Measurements from ENCODE around the gene UCK1. TPM values are rescaled to one million over a fixed set of nuclear protein-coding genes. Genes with fewer than 3 reads are reported as not detected.

Gene UCK1
- total RNA-seq, 1 donor from 2014 or later, result 30.7 TPM

DNA sequence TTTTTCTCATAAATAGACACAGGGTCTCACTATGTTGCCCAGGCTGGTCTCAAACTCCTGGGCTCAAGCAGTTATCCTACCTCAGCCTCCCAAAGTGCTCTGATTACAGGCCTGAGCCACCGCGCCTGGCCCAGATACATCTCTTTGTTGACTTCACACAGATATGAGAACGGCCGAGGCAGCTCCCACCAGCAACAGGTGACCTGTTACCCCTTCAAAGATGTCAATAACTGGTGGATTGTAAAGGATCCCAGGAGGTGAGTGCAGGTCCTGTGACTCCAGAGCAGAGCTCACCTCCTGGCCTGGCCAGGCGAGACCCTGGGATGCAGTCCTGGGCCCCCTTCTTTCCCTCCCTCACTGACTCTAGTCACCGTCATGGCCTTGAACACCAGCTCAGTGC lies 19.2 kb downstream of the UCK1 start:
- Histone ChIP-seq H4K20me1 (ENCODE audit: low read depth) (no peaks in the 10 kb centered on the region), H3K79me2 (ENCODE audit: low read depth) (no peaks in the 10 kb centered on the region), H2AFZ (replicated peaks) (no peak overlapping the region), H3K4me3 (no peak overlapping the region), H3K4me2 (no peak overlapping the region), H3K27me3 (no peaks in the 10 kb centered on the region), H3K9ac (no peak overlapping the region), H3K36me3 (no peaks in the 10 kb centered on the region), H3K9me3 (ENCODE audit: low read depth) (no peaks in the 10 kb centered on the region), H3K4me1 (no peaks in the 10 kb centered on the region), H3K27ac (no peak overlapping the region), H3F3A (ENCODE audit: low read depth) (no peaks in the 10 kb centered on the region)
- H3K27me3 Mint-ChIP-seq (ENCODE audit: insufficient read depth, low read depth), result peaks cover 6% of the 10 kb centered on the region
- no peaks in the 10 kb centered on the region for H3K9me3 Mint-ChIP-seq
- H3K27ac Mint-ChIP-seq, result no peak overlapping the region
- DNase-seq (ENCODE audit: low spot score), result no peak
- TF ChIP-seq EZH2phosphoT487 (IDR thresholded peaks at IDR 0.05) (no peak), EZH2 (IDR thresholded peaks at IDR 0.05) (no peak), CTCF (IDR thresholded peaks at IDR 0.05) (no peak)
- no peak overlapping the region for H3K4me3 Mint-ChIP-seq
- peaks cover 27% of the 10 kb centered on the region for H3K36me3 Mint-ChIP-seq
- H3K4me1 Mint-ChIP-seq, result no peaks in the 10 kb centered on the region

DNA sequence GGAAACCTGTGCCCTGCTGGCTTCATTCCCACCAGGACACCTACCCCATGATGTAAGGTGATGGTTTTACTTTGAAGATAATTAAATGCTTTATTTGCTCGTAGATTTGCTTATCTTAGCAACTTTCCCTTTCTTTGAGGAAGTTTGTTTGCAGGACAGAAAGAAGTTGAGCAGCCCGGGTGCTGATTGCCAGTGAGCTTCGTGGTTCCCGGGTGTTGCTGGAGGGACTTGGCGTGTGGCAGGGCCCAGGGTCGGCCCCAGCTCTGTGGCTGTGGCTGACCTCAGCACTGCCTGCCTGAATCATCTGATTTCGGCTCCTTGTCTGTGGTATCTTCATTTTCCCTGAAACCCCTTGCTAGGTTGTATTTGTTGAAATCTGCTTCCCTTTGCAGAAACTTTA lies 19.6 kb downstream of the UCK1 start:
- no peak for TF ChIP-seq EZH2 (IDR thresholded peaks at IDR 0.05)
- no peak for TF ChIP-seq CTCF (IDR thresholded peaks at IDR 0.05)
- TF ChIP-seq EZH2phosphoT487 (IDR thresholded peaks at IDR 0.05), result no peak
- peaks cover 29% of the 10 kb centered on the region for H3K36me3 Mint-ChIP-seq
- H3K79me2 ChIP-seq (ENCODE audit: low read depth), result peaks cover 2% of the 10 kb centered on the region
- no peaks in the 10 kb centered on the region for H3K27me3 ChIP-seq
- H3K4me3 Mint-ChIP-seq, result no peak overlapping the region
- H3K27ac Mint-ChIP-seq, result no peak overlapping the region
- peaks cover under 1% of the 10 kb centered on the region for H3K36me3 ChIP-seq
- H3K9me3 ChIP-seq (ENCODE audit: low read depth), result no peaks in the 10 kb centered on the region
- no peak overlapping the region for H3K4me3 ChIP-seq
- no peaks in the 10 kb centered on the region for H3K4me1 Mint-ChIP-seq
- no peaks in the 10 kb centered on the region for H3K4me1 ChIP-seq
- no peak overlapping the region for H3K4me2 ChIP-seq
- no peak overlapping the region for H3K9ac ChIP-seq
- H4K20me1 ChIP-seq (ENCODE audit: low read depth), result no peaks in the 10 kb centered on the region
- no peaks in the 10 kb centered on the region for H3F3A ChIP-seq (ENCODE audit: low read depth)
- H3K27ac ChIP-seq, result no peak overlapping the region
- no peaks in the 10 kb centered on the region for H3K9me3 Mint-ChIP-seq
- no peak overlapping the region for H2AFZ ChIP-seq (replicated peaks)
- no peak for DNase-seq (ENCODE audit: low spot score)
- peaks cover 9% of the 10 kb centered on the region for H3K27me3 Mint-ChIP-seq (ENCODE audit: insufficient read depth, low read depth)

DNA sequence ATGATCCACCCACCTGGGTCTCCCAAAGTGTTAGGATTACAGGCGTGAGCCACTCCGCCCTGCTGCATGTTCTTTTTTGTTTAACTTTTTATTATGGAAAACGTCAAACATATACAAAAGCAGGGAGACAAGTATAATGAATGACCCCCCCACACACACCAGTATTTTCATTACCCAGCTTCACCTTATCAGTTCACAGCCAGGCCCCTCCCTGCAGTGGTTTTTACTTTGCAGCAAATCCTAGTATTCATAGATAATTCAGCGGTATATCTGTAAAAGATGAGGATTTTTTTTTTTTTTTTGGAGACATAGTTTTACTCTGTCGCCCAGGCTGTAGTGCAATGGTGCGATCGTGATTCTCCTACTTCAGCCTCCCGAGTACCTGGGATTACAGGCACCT lies 26.1 kb downstream of the UCK1 start:
- H4K20me1 ChIP-seq (ENCODE audit: low read depth), result peaks cover 26% of the 10 kb centered on the region
- H3K4me2 ChIP-seq, result no peak overlapping the region
- no peaks in the 10 kb centered on the region for H3K9me3 Mint-ChIP-seq
- H3K4me1 ChIP-seq, result peaks cover 7% of the 10 kb centered on the region
- no peaks in the 10 kb centered on the region for H3K27me3 ChIP-seq
- H3K27ac ChIP-seq, result no peak overlapping the region
- no peak overlapping the region for H3K4me3 ChIP-seq
- peaks cover 4% of the 10 kb centered on the region for H3K36me3 ChIP-seq
- H3K9me3 ChIP-seq (ENCODE audit: low read depth), result no peaks in the 10 kb centered on the region
- TF ChIP-seq EZH2phosphoT487 (IDR thresholded peaks at IDR 0.05), result no peak
- TF ChIP-seq EZH2 (IDR thresholded peaks at IDR 0.05), result no peak
- TF ChIP-seq CTCF (IDR thresholded peaks at IDR 0.05), result no peak
- DNase-seq (ENCODE audit: low spot score), result no peak
- no peak overlapping the region for H3K27ac Mint-ChIP-seq
- H3K9ac ChIP-seq, result no peak overlapping the region
- H2AFZ ChIP-seq (replicated peaks), result no peak overlapping the region
- H3K4me1 Mint-ChIP-seq, result peaks cover 29% of the 10 kb centered on the region
- H3K4me3 Mint-ChIP-seq, result peak overlapping the region; percentile 97
- peaks cover 26% of the 10 kb centered on the region for H3K36me3 Mint-ChIP-seq
- peaks cover 34% of the 10 kb centered on the region for H3F3A ChIP-seq (ENCODE audit: low read depth)
- peaks cover 21% of the 10 kb centered on the region for H3K27me3 Mint-ChIP-seq (ENCODE audit: insufficient read depth, low read depth)
- peaks cover 28% of the 10 kb centered on the region for H3K79me2 ChIP-seq (ENCODE audit: low read depth)
